Measurements from ENCODE around the gene FOXI2.

FOXI2 gene

DNA sequence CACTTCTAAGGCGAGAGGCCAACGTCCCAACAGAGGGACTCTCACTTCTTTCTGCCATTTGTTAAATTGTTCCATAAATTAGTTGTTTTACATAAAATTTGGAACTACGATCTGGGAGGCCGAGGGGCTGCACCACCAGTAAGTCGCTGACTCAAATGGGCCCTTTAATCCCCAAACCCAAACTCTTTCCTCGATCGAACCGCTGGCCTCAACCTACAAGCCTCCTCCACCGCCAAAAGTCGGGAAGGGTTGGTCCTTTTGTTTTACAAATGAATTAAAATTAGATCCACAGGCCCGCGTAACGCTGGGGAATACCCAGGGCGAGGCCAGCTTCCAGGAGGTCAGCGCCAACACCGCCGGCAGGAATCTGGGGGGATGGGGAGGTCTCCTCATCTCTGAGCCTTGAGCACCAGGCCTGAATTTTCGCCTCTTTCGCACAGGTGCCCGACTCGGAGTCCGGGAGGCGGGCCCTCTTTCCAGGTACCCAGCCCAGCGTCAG lies 1.2 kb upstream of the FOXI2 start:
- DNase-seq (ENCODE audit: low read depth) = no peak
- TF ChIP-seq, protein P1, sequence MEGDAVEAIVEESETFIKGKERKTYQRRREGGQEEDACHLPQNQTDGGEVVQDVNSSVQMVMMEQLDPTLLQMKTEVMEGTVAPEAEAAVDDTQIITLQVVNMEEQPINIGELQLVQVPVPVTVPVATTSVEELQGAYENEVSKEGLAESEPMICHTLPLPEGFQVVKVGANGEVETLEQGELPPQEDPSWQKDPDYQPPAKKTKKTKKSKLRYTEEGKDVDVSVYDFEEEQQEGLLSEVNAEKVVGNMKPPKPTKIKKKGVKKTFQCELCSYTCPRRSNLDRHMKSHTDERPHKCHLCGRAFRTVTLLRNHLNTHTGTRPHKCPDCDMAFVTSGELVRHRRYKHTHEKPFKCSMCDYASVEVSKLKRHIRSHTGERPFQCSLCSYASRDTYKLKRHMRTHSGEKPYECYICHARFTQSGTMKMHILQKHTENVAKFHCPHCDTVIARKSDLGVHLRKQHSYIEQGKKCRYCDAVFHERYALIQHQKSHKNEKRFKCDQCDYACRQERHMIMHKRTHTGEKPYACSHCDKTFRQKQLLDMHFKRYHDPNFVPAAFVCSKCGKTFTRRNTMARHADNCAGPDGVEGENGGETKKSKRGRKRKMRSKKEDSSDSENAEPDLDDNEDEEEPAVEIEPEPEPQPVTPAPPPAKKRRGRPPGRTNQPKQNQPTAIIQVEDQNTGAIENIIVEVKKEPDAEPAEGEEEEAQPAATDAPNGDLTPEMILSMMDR (conservative IDR thresholded peaks at IDR 0.05; ENCODE audit: low read length) = no peak
- H3K4me3 ChIP-seq (ENCODE audit: low read length) = no peak overlapping the region

- no peak for DNase-seq (ENCODE audit: low read depth)
- TF ChIP-seq, protein P1 (conservative IDR thresholded peaks at IDR 0.05; ENCODE audit: low read length) = no peak
- H3K4me3 ChIP-seq (ENCODE audit: low read length) = no peak overlapping the region
These were observed 617 bp upstream of the FOXI2 start for GRCh38 chr10:127736222-127736914.

- DNase-seq (ENCODE audit: low read depth) = no peak
- no peak overlapping the region for H3K4me3 ChIP-seq (ENCODE audit: low read length)
- TF ChIP-seq, protein P1 (conservative IDR thresholded peaks at IDR 0.05; ENCODE audit: low read length) = no peak
These were observed 852 bp downstream of the FOXI2 start for GRCh38 chr10:127737563-127738511.

- TF ChIP-seq, protein P1 (conservative IDR thresholded peaks at IDR 0.05; ENCODE audit: low read length) = no peak
- no peak for DNase-seq (ENCODE audit: low read depth)
- H3K4me3 ChIP-seq (ENCODE audit: low read length) = no peak overlapping the region
These were observed 1.8 kb downstream of the FOXI2 start for GRCh38 chr10:127738512-127739424.

DNA sequence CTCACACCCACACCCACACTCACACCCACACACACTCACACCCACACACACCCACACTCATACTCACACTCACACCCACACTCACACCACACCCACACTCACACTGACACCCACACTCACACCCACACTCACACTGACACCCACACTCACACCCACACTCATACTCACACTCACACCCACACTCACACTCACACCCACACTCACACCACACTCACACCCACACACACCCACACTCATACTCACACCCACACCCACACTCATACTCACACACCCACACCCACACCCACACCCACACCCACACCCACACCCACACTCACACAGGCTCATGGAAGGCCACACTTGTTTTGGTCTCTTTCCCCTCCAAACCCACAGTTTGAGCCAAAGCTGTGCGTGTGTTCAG lies 2.9 kb downstream of the FOXI2 start:
- TF ChIP-seq, protein P1 (conservative IDR thresholded peaks at IDR 0.05; ENCODE audit: low read length) = no peak
- DNase-seq (ENCODE audit: low read depth) = no peak
- H3K4me3 ChIP-seq (ENCODE audit: low read length) = no peak overlapping the region

- no peak overlapping the region for H3K4me3 ChIP-seq (ENCODE audit: low read length)
- TF ChIP-seq, protein P1 (conservative IDR thresholded peaks at IDR 0.05; ENCODE audit: low read length) = no peak
- no peak for DNase-seq (ENCODE audit: low read depth)
These were observed 3.6 kb downstream of the FOXI2 start for GRCh38 chr10:127740596-127740995.
